HG02943 (cell line): ENCODE measurements around the gene NT5E.
"Not testable (repeated sequence)": the region's sequence is repeated elsewhere in the genome, so short reads cannot be mapped to it uniquely, and the experiment has no call there.

Experiments
- ATAC-seq: cut with Tn5 transposase; IDR thresholded peaks from one replicate; pipeline ENCODE4 v1.9.1; 2021; ENCODE audit warnings: mild to moderate bottlenecking, low read depth, moderate library complexity; ENCODE audit not compliant: unreplicated experiment

NT5E gene

GRCh38 chr6:85449818-85450759 lies at the start of gene NT5E:
TSS of gene NT5E (plus strand) at chr6:85450083. CDS start at chr6:85450140, 57 bp downstream.
- ATAC-seq: peak; percentile 87

GRCh38 chr6:85400331-85400730 lies 49.6 kb upstream of the NT5E start:
- ATAC-seq: no peak

- no peak for ATAC-seq
Measured at GRCh38 chr6:85401186-85402021, 48.5 kb upstream of the NT5E start.

GRCh38 chr6:85402071-85402470 lies 47.8 kb upstream of the NT5E start:
- no peak for ATAC-seq

- no peak for ATAC-seq
Measured at GRCh38 chr6:85402922-85403321, 47.0 kb upstream of the NT5E start.

GRCh38 chr6:85403331-85404015 lies 46.4 kb upstream of the NT5E start:
- ATAC-seq: no peak

GRCh38 chr6:85404016-85404563 lies 45.8 kb upstream of the NT5E start:
- not testable (repeated sequence) for ATAC-seq

GRCh38 chr6:85404564-85405174 lies 45.2 kb upstream of the NT5E start:
- peak; percentile 28 for ATAC-seq

GRCh38 chr6:85405175-85405852 lies 44.6 kb upstream of the NT5E start:
- peak; percentile 78 for ATAC-seq

GRCh38 chr6:85405853-85406198 lies 44.1 kb upstream of the NT5E start:
- no peak for ATAC-seq

GRCh38 chr6:85406641-85407075 lies 43.2 kb upstream of the NT5E start:
- no peak for ATAC-seq

GRCh38 chr6:85408039-85408438 lies 41.8 kb upstream of the NT5E start:
- no peak for ATAC-seq

- ATAC-seq: no peak
Measured at GRCh38 chr6:85412911-85413430, 36.9 kb upstream of the NT5E start.

- no peak for ATAC-seq
Measured at GRCh38 chr6:85416049-85416448, 33.8 kb upstream of the NT5E start.

GRCh38 chr6:85416766-85417165 lies 33.1 kb upstream of the NT5E start:
- ATAC-seq: no peak

- ATAC-seq: no peak
Measured at GRCh38 chr6:85417336-85417735, 32.5 kb upstream of the NT5E start.

- no peak for ATAC-seq
Measured at GRCh38 chr6:85418059-85418458, 31.8 kb upstream of the NT5E start.

GRCh38 chr6:85419046-85419759 lies 30.7 kb upstream of the NT5E start:
- peak; percentile 73 for ATAC-seq

- no peak for ATAC-seq
Measured at GRCh38 chr6:85420551-85420950, 29.3 kb upstream of the NT5E start.
